ENCODE results near the gene EMC9.

The EMC9 gene

DNA sequence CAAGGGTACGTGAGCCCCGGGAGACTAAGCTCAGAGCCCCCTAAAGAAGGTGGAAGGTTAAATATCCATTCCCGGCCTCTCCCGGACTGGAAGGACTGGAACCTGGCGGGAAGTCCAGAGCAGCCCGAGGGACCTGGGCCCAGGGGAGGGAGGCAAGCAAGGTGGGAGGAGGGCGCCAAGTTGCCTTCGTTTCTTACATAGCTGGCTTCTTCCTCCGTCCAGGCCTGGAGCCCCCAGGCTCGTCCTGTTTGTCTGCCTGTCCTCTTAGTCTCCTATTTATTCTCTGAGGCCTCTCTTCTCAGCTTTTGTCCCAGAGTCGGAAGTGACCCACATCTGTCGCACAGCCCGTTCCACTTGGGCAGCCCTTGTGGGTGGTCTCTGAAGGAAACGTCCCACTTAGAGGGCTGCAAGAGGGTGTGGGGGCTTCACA is 46.5 kb downstream of the EMC9 start:
- peak overlapping the region; percentile 70 for H3K27ac ChIP-seq (ENCODE audit: low read depth, low read length)
- H3K4me3 ChIP-seq (ENCODE audit: low read depth, low read length): peak overlapping the region; percentile 72
- H4K8ac ChIP-seq (ENCODE audit: low read depth, low read length): peak overlapping the region; percentile 77
- no CpG with 5 or more reads among the region's 14 CpGs for WGBS (ENCODE audit: extremely low coverage, insufficient coverage, insufficient read length)
- peaks cover 6% of the 10 kb centered on the region for H3K79me2 ChIP-seq (ENCODE audit: control insufficient read depth, insufficient read depth, low read length, poor library complexity)
- H4K12ac ChIP-seq (ENCODE audit: low read depth, low read length): peak overlapping the region; percentile 87
- no peak overlapping the region for H3K23ac ChIP-seq (ENCODE audit: low read length)
- DNase-seq: peak in 1 of 2 donors; percentile 7
- H3K4me1 ChIP-seq (ENCODE audit: control insufficient read depth in 1 of 2, insufficient read depth in 2 of 2, low read length in 2 of 2): peaks cover 0 to 14% of the 10 kb centered on the region in 2 experiments
- peak overlapping the region; percentile 88 for H4K91ac ChIP-seq (ENCODE audit: low read depth, low read length)
- peak overlapping the region; percentile 42 for H2BK5ac ChIP-seq (ENCODE audit: low read depth, low read length, poor library complexity)
- H3K36me3 ChIP-seq (ENCODE audit: control insufficient read depth in 1 of 2, insufficient read depth in 2 of 2, low read length in 2 of 2): peaks cover 9 to 14% of the 10 kb centered on the region in 2 experiments
- H3K4me2 ChIP-seq (ENCODE audit: low read length): peak overlapping the region; percentile 88
- H2AFZ ChIP-seq (ENCODE audit: insufficient read depth, low read length, poor library complexity): peak overlapping the region; percentile 53
- peak overlapping the region; percentile 72 for H3K9ac ChIP-seq (ENCODE audit: low read length)
- peak overlapping the region; percentile 87 for H3K14ac ChIP-seq (ENCODE audit: low read length)
- no peaks in the 10 kb centered on the region for H3K9me3 ChIP-seq (ENCODE audit: insufficient read depth, low read depth, low read length)
- peak overlapping the region; percentile 24 for H2AK5ac ChIP-seq (ENCODE audit: low read length)
- H2BK120ac ChIP-seq (ENCODE audit: insufficient read depth, low read length, poor library complexity): peak overlapping the region; percentile 70
- peaks cover 11% of the 10 kb centered on the region for H3K79me1 ChIP-seq (ENCODE audit: low read length)
- H3K18ac ChIP-seq (ENCODE audit: low read length): peak overlapping the region; percentile 85
- H3K4ac ChIP-seq (ENCODE audit: low read depth, low read length): peak overlapping the region; percentile 71
- no peak overlapping the region for H2BK12ac ChIP-seq (ENCODE audit: low read length)
- no peaks in the 10 kb centered on the region for H3K27me3 ChIP-seq (ENCODE audit: insufficient read depth, low read length)

DNA sequence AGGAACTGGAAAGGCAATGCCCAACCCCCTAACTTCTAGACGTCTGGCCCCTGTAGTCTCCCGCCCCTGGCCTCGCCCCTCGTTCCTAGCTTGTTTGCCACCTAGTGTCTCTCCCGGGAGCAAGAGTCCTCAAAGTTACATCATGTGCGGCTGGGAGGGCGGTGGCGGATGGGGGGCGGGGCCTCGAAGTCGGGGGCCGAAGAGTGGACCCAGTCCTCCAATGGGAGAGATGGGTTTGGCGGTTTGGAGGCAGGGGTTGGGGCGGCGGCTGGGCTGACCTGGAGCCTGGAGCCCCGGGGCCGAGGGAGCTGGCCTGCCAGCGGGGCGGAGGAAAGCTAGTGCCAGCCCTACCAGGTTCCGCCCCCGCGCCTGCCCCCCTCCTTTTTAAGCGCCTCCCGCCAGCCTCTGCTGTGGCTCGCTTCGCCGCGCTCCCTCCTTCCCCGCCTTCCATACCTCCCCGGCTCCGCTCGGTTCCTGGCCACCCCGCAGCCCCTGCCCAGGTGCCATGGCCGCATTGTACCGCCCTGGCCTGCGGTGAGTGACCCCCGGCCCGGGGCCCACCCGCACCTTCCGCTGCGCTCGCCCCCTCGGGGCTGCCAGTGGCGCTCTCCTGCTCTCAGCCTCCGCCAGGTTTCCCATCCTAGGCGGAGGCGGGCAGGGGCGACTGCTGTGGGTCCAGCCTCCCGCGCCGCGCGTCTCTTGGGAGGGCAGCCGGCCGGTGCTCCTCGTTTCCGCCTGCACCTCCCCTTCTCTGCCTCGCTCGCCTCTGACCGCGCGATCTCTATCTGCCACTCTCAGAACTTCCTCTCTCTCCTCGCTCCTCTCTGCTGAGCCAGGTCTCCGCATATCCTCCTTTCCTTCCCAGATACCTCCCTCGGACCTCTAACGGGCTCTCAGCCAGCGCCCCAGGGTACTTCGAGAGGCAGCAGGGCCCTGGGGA is 47.2 kb downstream of the EMC9 start, which contains the start of gene PCK2:
PCK2 (plus strand) TSS at position 411 of the 940 bp plus-strand sequence; CDS start at position 506, 95 bp downstream.
- Histone ChIP-seq H3K4me2 (ENCODE audit: low read length) (peak within 1 kb of the TSS; percentile 88), H2AFZ (ENCODE audit: insufficient read depth, low read length, poor library complexity) (peak within 1 kb of the TSS; percentile 53), H3K36me3 (ENCODE audit: control insufficient read depth in 1 of 2, insufficient read depth in 2 of 2, low read length in 2 of 2) (peaks cover 6 to 11% of the 10 kb centered on the region in 2 experiments), H4K91ac (ENCODE audit: low read depth, low read length) (peak within 1 kb of the TSS; percentile 88), H3K18ac (ENCODE audit: low read length) (peak within 1 kb of the TSS; percentile 85), H3K4me3 (ENCODE audit: low read depth, low read length) (peak within 1 kb of the TSS; percentile 72), H3K27ac (ENCODE audit: low read depth, low read length) (peak within 1 kb of the TSS; percentile 70), H3K4me1 (ENCODE audit: control insufficient read depth in 1 of 2, insufficient read depth in 2 of 2, low read length in 2 of 2) (peaks cover 0 to 14% of the 10 kb centered on the region in 2 experiments), H3K23ac (ENCODE audit: low read length) (no peak within 1 kb of the TSS), H3K9me3 (ENCODE audit: insufficient read depth, low read depth, low read length) (no peaks in the 10 kb centered on the region), H4K12ac (ENCODE audit: low read depth, low read length) (peak within 1 kb of the TSS; percentile 87), H3K79me2 (ENCODE audit: control insufficient read depth, insufficient read depth, low read length, poor library complexity) (peaks cover 6% of the 10 kb centered on the region), H2AK5ac (ENCODE audit: low read length) (peak within 1 kb of the TSS; percentile 84), H4K8ac (ENCODE audit: low read depth, low read length) (peak within 1 kb of the TSS; percentile 77), H3K79me1 (ENCODE audit: low read length) (peaks cover 11% of the 10 kb centered on the region), H2BK5ac (ENCODE audit: low read depth, low read length, poor library complexity) (peak within 1 kb of the TSS; percentile 42), H3K14ac (ENCODE audit: low read length) (peak within 1 kb of the TSS; percentile 87), H3K4ac (ENCODE audit: low read depth, low read length) (peak within 1 kb of the TSS; percentile 71), H3K27me3 (ENCODE audit: insufficient read depth, low read length) (no peaks in the 10 kb centered on the region), H2BK12ac (ENCODE audit: low read length) (peak within 1 kb of the TSS; percentile 23), H3K9ac (ENCODE audit: low read length) (peak within 1 kb of the TSS; percentile 72), H2BK120ac (ENCODE audit: insufficient read depth, low read length, poor library complexity) (peak within 1 kb of the TSS; percentile 70)
- DNase-seq: peak; percentile 69 to 86
- no CpG with 5 or more reads among the region's 68 CpGs for WGBS (ENCODE audit: extremely low coverage, insufficient coverage, insufficient read length)

DNA sequence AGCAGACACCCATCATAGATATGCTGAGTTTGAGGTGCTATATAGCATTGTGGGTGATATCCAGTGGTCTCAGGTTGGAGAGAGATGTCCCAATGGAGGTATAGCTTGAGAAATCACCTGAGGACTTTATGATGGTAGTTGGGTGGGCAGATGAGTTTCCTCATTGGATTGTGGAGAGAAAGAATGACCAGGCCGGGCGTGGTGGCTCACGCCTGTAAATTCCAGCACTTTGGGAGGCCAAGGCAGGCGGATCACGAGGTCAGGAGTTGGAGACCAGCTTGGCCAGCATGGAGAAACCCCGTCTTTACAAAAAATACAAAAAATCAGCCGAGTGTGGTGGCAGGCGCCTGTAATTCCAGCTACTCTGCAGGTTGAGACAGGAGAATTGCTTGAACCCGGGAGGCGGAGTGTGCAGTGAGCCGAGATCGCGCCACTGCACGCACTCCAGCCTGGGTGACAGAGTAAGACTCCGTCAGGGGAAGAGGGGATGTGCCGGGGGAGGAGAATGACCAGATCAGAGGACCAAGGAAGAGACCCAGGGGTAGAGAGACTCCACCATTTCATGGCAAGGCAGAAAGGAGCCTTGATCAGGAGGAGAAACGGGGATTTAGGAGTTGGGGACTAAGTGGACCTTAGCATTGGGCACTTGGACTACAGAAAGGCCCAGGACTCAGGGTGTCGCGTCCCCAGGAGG is 48.0 kb downstream of the EMC9 start:
- Histone ChIP-seq H2BK5ac (ENCODE audit: low read depth, low read length, poor library complexity) (peak overlapping the region; percentile 18), H2BK12ac (ENCODE audit: low read length) (peak overlapping the region; percentile 23)
- WGBS (ENCODE audit: extremely low coverage, insufficient coverage, insufficient read length): no CpG with 5 or more reads among the region's 19 CpGs

DNA sequence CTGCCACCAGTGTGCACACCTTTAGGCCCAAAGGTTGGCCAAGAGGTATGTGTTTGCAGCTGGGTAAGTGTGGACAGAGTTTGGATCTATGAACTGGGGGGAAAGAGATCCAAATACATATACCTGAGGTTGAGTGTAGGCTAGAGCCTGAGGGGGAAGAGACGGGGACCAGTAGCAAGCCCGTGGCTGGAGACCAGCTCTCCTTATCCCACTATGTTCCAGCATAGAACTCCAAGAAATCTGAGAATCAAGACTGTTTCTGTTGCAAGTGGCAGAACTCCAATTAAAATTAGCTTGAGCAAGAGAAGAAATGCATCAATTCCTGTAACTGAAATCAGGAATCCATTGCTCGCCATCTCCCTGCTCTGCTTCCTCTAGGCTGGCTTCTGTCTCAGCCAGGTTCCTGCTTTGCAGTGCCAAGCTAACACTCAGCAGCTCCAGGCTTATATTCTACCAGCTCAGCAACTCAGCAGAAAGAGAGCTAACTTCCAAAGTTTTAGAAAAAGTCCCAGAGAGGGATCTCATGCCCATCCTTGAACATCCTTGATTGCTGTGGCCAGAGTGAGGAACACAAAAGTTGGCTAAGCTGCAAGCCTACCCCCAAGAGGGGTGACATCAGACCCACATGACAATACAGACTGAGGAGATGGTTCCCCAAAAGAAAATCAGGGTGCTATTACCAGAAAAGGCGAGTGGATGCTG is 48.7 kb downstream of the EMC9 start:
- H2BK120ac ChIP-seq (ENCODE audit: insufficient read depth, low read length, poor library complexity): no peak overlapping the region
- WGBS (ENCODE audit: extremely low coverage, insufficient coverage, insufficient read length): no CpG with 5 or more reads among the region's 4 CpGs

More for the DNA sequence above, 48.0 kb downstream of the EMC9 start:
- H3K27ac ChIP-seq (ENCODE audit: low read depth, low read length): no peak overlapping the region
- H4K91ac ChIP-seq (ENCODE audit: low read depth, low read length): peak overlapping the region; percentile 15
- H3K4me3 ChIP-seq (ENCODE audit: low read depth, low read length): no peak overlapping the region
- peaks cover 11% of the 10 kb centered on the region for H3K79me1 ChIP-seq (ENCODE audit: low read length)
- H2AK5ac ChIP-seq (ENCODE audit: low read length): peak overlapping the region; percentile 13
- H3K23ac ChIP-seq (ENCODE audit: low read length): no peak overlapping the region
- peak overlapping the region; percentile 34 for H4K8ac ChIP-seq (ENCODE audit: low read depth, low read length)
- DNase-seq: peak; percentile 26 to 34
- H3K4ac ChIP-seq (ENCODE audit: low read depth, low read length): no peak overlapping the region
- peaks cover 6% of the 10 kb centered on the region for H3K79me2 ChIP-seq (ENCODE audit: control insufficient read depth, insufficient read depth, low read length, poor library complexity)
- no peak overlapping the region for H3K9ac ChIP-seq (ENCODE audit: low read length)
- H3K18ac ChIP-seq (ENCODE audit: low read length): peak overlapping the region; percentile 22
- H3K4me1 ChIP-seq (ENCODE audit: control insufficient read depth in 1 of 2, insufficient read depth in 2 of 2, low read length in 2 of 2): peaks cover 0 to 14% of the 10 kb centered on the region in 2 experiments
- H4K12ac ChIP-seq (ENCODE audit: low read depth, low read length): peak overlapping the region; percentile 28
- H3K36me3 ChIP-seq (ENCODE audit: control insufficient read depth in 1 of 2, insufficient read depth in 2 of 2, low read length in 2 of 2): peaks cover 3 to 4% of the 10 kb centered on the region in 2 experiments
- H3K14ac ChIP-seq (ENCODE audit: low read length): peak overlapping the region; percentile 21
- peak overlapping the region; percentile 53 for H2AFZ ChIP-seq (ENCODE audit: insufficient read depth, low read length, poor library complexity)
- no peaks in the 10 kb centered on the region for H3K27me3 ChIP-seq (ENCODE audit: insufficient read depth, low read length)
- H2BK120ac ChIP-seq (ENCODE audit: insufficient read depth, low read length, poor library complexity): no peak overlapping the region
- H3K4me2 ChIP-seq (ENCODE audit: low read length): peak overlapping the region; percentile 88
- no peaks in the 10 kb centered on the region for H3K9me3 ChIP-seq (ENCODE audit: insufficient read depth, low read depth, low read length)

More for the DNA sequence above, 48.7 kb downstream of the EMC9 start:
- H3K4me2 ChIP-seq (ENCODE audit: low read length): no peak overlapping the region
- H3K27ac ChIP-seq (ENCODE audit: low read depth, low read length): no peak overlapping the region
- H3K4me3 ChIP-seq (ENCODE audit: low read depth, low read length): no peak overlapping the region
- no peak overlapping the region for H3K23ac ChIP-seq (ENCODE audit: low read length)
- no peaks in the 10 kb centered on the region for H3K27me3 ChIP-seq (ENCODE audit: insufficient read depth, low read length)
- peaks cover 0 to 14% of the 10 kb centered on the region in 2 experiments for H3K4me1 ChIP-seq (ENCODE audit: control insufficient read depth in 1 of 2, insufficient read depth in 2 of 2, low read length in 2 of 2)
- H3K4ac ChIP-seq (ENCODE audit: low read depth, low read length): no peak overlapping the region
- no peak overlapping the region for H2BK5ac ChIP-seq (ENCODE audit: low read depth, low read length, poor library complexity)
- H4K91ac ChIP-seq (ENCODE audit: low read depth, low read length): no peak overlapping the region
- no peaks in the 10 kb centered on the region for H3K9me3 ChIP-seq (ENCODE audit: insufficient read depth, low read depth, low read length)
- no peak overlapping the region for H2AK5ac ChIP-seq (ENCODE audit: low read length)
- no peak overlapping the region for H2BK12ac ChIP-seq (ENCODE audit: low read length)
- H2AFZ ChIP-seq (ENCODE audit: insufficient read depth, low read length, poor library complexity): no peak overlapping the region
- H3K79me2 ChIP-seq (ENCODE audit: control insufficient read depth, insufficient read depth, low read length, poor library complexity): peaks cover 6% of the 10 kb centered on the region
- no peaks in the 10 kb centered on the region for H3K36me3 ChIP-seq (ENCODE audit: control insufficient read depth in 1 of 2, insufficient read depth in 2 of 2, low read length in 2 of 2)
- H4K12ac ChIP-seq (ENCODE audit: low read depth, low read length): no peak overlapping the region
- no peak overlapping the region for H3K18ac ChIP-seq (ENCODE audit: low read length)
- H3K14ac ChIP-seq (ENCODE audit: low read length): no peak overlapping the region
- peak in 1 of 2 donors; percentile 11 for DNase-seq
- H3K79me1 ChIP-seq (ENCODE audit: low read length): peaks cover 11% of the 10 kb centered on the region
- no peak overlapping the region for H3K9ac ChIP-seq (ENCODE audit: low read length)
- H4K8ac ChIP-seq (ENCODE audit: low read depth, low read length): no peak overlapping the region
